Activated T-cell treated with anti-CD3 and anti-CD28 coated beads, Interleukin-2, amount 50 U/mL, for 24 hours (primary cell): ENCODE measurements around the gene NTN1.
"Not testable (repeated sequence)": the region's sequence is repeated elsewhere in the genome, so short reads cannot be mapped to it uniquely, and the experiment has no call there.

Experiments used
- DNase-seq: peaks from one replicate; pipeline ENCODE4 v3.0.0-alpha.2; 2020
- H3K27ac Mint-ChIP-seq: 2 replicates; pipeline ENCODE4 v1.8.0; 2020; ENCODE audit warnings: mild to moderate bottlenecking, mixed read lengths
- H3K27me3 Mint-ChIP-seq: 2 replicates; pipeline ENCODE4 v1.8.0; 2020; ENCODE audit warnings: mixed read lengths
- H3K36me3 Mint-ChIP-seq: 2 replicates; pipeline ENCODE4 v1.8.0; 2020; ENCODE audit warnings: low read depth, mixed read lengths
- H3K4me1 Mint-ChIP-seq: 2 replicates; pipeline ENCODE4 v1.8.0; 2020; ENCODE audit warnings: low read depth, mixed read lengths
- H3K4me3 Mint-ChIP-seq: 2 replicates; pipeline ENCODE4 v1.8.0; 2020; ENCODE audit warnings: mild to moderate bottlenecking, moderate library complexity, mixed read lengths
- H3K9me3 Mint-ChIP-seq: 2 replicates; pipeline ENCODE4 v1.8.0; 2020; ENCODE audit warnings: mixed read lengths

NTN1 gene

DNA sequence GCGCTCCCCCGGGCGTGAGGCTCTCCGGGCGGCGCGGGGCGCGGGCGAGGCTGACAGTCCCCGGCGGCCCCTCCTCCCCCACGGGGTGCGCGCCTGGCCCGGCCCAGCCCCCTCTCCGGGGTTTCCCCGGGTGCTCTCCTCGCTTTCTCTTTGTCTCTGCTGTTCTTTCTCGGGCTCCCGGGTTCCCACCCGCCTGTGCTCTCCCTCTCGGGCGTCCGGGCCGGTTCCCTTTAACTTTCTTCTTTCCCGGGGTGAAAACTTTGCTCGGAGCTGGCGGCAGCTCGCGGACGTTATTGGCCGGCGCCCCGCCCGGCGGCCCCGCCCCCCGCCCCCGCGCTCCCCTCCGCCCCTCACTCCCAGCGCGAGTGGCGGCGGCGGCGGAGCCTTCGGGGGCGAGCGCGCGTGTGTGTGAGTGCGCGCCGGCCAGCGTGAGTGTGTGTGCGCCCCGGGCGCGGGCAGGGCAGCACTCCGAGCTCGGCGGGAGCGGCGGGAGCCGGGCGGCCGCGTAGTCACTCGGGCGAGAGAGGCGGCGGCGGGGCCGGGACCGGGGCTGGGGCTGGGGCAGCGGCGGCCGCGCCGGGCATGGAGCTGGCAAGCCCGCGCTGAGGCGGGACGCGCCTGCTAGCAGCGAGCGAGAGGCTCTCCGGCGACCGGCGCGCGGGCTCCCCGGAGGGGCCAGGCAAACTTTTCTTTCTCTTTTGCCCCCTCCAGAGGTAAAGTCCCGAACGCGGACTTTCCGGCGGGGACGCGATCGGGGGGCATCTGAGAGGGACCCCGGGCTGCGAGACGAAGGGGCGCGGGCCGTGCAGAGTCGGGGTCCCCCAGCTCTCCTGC, at the start of gene NTN1:
TSS of gene NTN1 (plus strand) at position 353 of the 834 bp plus-strand sequence. CDS start 864 bp downstream, outside the sequence.
- peak; percentile 79 for DNase-seq
- Mint-ChIP-seq H3K27me3 (peaks cover 58% of the 10 kb centered on the region), H3K4me1 (peaks cover 12% of the 10 kb centered on the region), H3K27ac (no peak within 1 kb of the TSS), H3K9me3 (no peaks in the 10 kb centered on the region), H3K4me3 (peak within 1 kb of the TSS; percentile 78), H3K36me3 (no peaks in the 10 kb centered on the region)

DNA sequence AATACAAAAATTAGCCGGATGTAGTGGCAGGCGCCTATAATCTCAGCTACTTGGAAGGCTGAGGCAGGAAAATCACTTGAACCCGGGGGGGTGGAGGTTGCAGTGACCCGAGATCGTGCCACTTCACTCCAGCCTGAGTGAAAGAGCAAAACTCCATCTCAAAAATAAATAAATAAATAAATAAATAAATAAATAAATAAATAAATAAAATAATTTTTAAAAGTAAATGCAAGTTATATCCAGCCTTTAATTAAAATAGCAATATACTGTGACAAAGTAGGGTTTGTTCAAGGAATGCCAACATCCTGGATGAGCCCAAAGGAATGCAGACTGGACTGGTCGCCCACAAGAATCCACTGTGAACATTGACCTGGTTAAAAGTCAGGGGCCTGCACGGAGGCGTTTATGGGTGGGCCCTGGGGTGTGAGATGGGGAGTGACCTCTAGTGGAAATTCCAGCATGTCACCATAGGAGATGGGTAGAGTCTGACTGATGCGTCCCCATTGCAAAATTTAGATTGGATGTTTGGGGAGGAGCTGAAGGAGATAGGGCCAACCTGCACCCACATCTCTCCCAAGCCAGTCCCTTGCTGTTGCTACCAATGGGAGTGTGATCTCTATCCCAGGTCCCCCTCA, 46.1 kb upstream of the NTN1 start:
- Mint-ChIP-seq H3K27me3 (no peaks in the 10 kb centered on the region), H3K36me3 (no peaks in the 10 kb centered on the region), H3K9me3 (peaks cover 5% of the 10 kb centered on the region), H3K27ac (no peak overlapping the region), H3K4me1 (no peaks in the 10 kb centered on the region), H3K4me3 (no peak overlapping the region)
- no peak for DNase-seq

DNA sequence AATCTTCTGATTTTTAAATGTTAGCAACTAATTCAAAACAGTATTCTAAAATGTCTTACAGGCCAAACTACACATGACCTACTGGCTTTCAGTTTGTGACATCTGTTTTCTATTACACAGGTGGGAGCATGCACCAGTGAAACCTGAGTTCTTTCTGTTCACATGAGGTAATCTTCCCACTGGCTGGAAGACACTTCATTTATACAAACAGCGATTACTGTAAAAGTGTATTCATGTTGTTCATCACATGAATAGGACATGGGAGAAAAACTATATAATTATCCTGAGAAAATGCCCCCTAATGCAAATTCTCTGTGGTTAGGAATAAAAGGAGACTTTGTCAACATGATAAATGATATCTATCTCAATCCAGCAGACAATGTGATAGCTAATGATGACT, 44.7 kb upstream of the NTN1 start:
- Mint-ChIP-seq H3K4me1 (no peaks in the 10 kb centered on the region), H3K27ac (no peak overlapping the region), H3K4me3 (no peak overlapping the region), H3K27me3 (no peaks in the 10 kb centered on the region), H3K36me3 (no peaks in the 10 kb centered on the region), H3K9me3 (no peaks in the 10 kb centered on the region)
- no peak for DNase-seq

- no peaks in the 10 kb centered on the region for H3K9me3 Mint-ChIP-seq
- no peak overlapping the region for H3K4me3 Mint-ChIP-seq
- no peaks in the 10 kb centered on the region for H3K27me3 Mint-ChIP-seq
- H3K36me3 Mint-ChIP-seq, result no peaks in the 10 kb centered on the region
- no peak overlapping the region for H3K27ac Mint-ChIP-seq
- no peak for DNase-seq
- H3K4me1 Mint-ChIP-seq, result no peaks in the 10 kb centered on the region
Measured at GRCh38 chr17:8979715-8980114, 41.6 kb upstream of the NTN1 start.

DNA sequence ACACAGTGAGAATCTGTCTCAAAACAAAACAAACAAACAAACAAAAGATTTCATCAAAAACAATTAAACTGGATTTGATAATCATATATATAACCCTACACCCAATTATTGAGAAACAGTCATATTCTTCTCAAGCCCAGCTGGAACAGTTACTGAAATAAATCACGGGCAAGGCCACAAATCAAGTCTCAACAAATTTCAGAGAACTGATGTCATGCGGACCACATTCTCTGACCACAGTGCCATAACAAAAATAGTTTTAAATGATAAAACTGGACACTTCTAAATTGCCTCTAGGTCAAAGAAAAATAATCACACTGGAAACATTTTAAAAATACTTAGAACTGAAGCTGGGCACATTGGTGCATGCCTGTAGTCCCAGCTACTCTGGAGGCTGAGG, 39.9 kb upstream of the NTN1 start:
- DNase-seq, result no peak
- H3K4me1 Mint-ChIP-seq, result peaks cover 13% of the 10 kb centered on the region
- H3K9me3 Mint-ChIP-seq, result peaks cover 8% of the 10 kb centered on the region
- H3K36me3 Mint-ChIP-seq, result no peaks in the 10 kb centered on the region
- H3K4me3 Mint-ChIP-seq, result no peak overlapping the region
- no peak overlapping the region for H3K27ac Mint-ChIP-seq
- H3K27me3 Mint-ChIP-seq, result no peaks in the 10 kb centered on the region

DNA sequence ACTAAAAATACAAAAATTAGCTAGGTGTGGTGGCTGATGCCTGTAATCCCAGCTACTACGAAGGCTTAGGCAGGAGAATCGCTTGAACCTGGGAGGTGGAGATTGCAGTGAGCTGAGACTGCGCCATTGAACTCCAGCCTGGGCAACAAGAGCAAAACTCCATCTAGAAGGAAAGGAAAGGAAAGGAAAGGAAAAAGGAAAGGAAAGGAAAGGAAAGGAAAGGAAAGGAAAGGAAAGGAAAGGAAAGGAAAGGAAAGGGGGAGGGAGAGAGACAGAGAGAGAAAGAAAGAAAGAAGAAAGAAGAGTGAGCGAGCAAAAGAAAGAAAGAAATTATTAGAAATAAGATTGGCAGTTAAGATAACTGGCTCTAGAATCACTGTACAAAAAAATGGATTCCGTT, 37.1 kb upstream of the NTN1 start:
- H3K36me3 Mint-ChIP-seq, DNase-seq, H3K4me3 Mint-ChIP-seq, H3K27me3 Mint-ChIP-seq, H3K27ac Mint-ChIP-seq: not testable (repeated sequence)
- Mint-ChIP-seq H3K4me1 (peaks cover 13% of the 10 kb centered on the region), H3K9me3 (peaks cover 14% of the 10 kb centered on the region)

GRCh38 chr17:8985054-8985701, 36.1 kb upstream of the NTN1 start:
- no peak for DNase-seq
- Mint-ChIP-seq H3K4me3 (no peak overlapping the region), H3K36me3 (no peaks in the 10 kb centered on the region), H3K4me1 (peaks cover 13% of the 10 kb centered on the region), H3K9me3 (peaks cover 14% of the 10 kb centered on the region), H3K27ac (no peak overlapping the region), H3K27me3 (no peaks in the 10 kb centered on the region)

DNA sequence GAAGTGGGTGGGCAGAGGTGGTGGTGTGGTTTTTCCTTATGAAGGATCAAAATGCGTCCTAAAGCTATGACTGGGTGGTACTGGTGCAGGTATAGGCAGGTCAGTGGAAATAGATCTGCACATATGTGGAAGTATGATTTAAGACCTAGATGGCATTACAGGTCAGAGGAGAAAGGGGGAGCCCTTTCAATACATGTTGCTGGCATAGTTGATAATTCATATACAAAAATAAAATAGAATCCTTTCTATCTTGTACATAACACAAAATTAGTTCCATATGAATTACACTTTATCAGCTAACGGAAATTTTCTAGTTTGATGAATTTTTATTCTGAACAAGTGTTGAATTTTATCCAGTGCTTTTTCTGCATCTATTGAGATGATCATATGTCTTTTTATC, 35.0 kb upstream of the NTN1 start:
- Mint-ChIP-seq H3K36me3 (no peaks in the 10 kb centered on the region), H3K27ac (no peak overlapping the region), H3K4me1 (peaks cover 14% of the 10 kb centered on the region), H3K27me3 (no peaks in the 10 kb centered on the region), H3K9me3 (peaks cover 14% of the 10 kb centered on the region), H3K4me3 (no peak overlapping the region)
- DNase-seq, result no peak

DNA sequence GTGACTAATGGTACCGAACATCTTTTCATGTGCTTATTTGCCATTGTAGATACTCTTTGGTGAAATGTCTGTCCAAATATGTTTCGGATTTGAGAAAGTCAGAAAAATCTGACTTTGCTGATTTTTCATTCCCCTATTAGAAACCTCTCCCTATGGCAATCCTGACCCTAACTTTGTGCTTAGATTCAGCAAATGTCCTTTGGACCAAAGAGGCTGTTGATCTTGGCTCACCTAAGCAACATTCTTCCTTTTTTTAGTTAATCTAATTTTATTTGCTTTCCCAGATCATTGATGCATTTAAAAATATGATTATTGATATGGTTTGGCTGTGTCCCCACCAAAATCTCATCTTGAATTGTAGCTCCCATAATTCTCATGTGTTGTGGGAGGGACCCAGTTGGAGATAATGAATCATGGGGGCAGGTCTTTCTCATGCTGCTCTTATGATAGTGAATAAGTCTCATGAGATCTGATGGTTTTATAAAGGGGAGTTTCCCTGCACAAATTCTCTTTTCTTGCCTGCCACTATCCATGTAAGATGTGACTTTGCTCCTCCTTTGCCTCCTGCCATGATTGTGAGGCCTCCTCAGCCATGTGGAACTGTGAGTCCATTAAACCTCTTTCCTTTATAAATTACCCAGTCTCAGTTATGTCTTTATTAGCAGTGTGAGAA, 32.9 kb upstream of the NTN1 start:
- H3K9me3 Mint-ChIP-seq, result peaks cover 14% of the 10 kb centered on the region
- H3K36me3 Mint-ChIP-seq, H3K4me3 Mint-ChIP-seq, H3K27ac Mint-ChIP-seq, DNase-seq, H3K27me3 Mint-ChIP-seq: not testable (repeated sequence)
- peaks cover 16% of the 10 kb centered on the region for H3K4me1 Mint-ChIP-seq

DNA sequence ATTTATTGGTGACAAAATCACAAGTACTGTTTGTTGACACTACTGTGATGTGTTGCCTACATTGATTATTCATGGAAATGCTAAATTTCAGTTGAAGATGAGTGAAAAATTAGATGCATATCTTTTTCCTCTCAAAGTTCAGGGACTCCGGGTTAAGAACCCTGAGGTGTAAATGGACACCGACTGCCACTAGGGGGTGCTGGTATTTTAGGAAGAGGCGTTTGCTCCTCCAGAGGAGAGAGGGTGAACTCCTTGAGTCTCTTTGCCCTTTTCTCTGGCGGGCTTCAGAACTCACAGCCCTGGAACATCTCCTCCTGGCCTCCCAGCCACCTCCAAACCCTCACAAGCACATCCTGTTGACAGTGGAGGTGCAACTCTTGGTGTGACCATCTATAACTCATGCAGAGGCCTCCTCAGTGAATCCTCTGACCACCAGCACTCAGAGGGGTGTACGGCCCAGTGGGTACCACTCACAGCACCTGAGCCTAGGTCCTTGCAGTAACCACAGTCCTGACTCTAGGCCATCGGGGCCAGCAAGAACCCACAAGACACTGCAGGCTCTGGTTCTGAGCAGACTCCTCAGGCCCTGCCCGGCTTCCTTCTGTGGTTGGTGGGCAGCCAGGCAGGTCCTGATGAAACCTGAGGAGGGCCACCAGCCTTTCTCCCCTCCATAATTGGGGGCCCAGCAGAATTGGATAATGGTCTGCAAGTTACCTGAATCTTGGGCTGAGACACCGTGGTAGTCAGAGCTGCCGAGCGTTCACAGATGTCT, 29.6 kb upstream of the NTN1 start:
- Mint-ChIP-seq H3K9me3 (peaks cover 6% of the 10 kb centered on the region), H3K27me3 (no peaks in the 10 kb centered on the region), H3K4me3 (no peak overlapping the region), H3K36me3 (no peaks in the 10 kb centered on the region), H3K27ac (no peak overlapping the region), H3K4me1 (peaks cover 9% of the 10 kb centered on the region)
- peak; percentile 68 for DNase-seq

DNA sequence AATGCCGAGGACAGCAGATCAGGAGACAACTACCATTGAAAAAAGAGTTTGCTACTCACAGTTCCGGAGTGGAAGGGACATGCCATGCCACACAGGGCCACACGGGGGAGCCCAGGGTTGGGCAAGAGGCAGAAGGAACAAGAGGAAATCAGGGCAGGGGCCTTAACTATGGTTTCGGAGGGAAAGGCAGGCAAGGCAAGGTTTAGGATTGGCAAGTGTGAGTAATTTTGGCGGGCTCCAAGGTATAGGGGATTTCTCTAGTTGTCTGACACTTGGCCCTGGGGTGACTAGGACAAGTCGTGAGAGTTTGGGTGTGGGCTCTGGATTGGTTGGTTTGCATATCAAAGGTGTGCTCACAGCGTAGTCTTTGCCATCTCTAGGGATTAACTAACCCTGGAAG, 27.0 kb upstream of the NTN1 start:
- Mint-ChIP-seq H3K9me3 (no peaks in the 10 kb centered on the region), H3K4me3 (no peak overlapping the region), H3K27ac (no peak overlapping the region), H3K27me3 (peaks cover 5% of the 10 kb centered on the region), H3K4me1 (peaks cover 9% of the 10 kb centered on the region), H3K36me3 (no peaks in the 10 kb centered on the region)
- peak; percentile 80 for DNase-seq

DNA sequence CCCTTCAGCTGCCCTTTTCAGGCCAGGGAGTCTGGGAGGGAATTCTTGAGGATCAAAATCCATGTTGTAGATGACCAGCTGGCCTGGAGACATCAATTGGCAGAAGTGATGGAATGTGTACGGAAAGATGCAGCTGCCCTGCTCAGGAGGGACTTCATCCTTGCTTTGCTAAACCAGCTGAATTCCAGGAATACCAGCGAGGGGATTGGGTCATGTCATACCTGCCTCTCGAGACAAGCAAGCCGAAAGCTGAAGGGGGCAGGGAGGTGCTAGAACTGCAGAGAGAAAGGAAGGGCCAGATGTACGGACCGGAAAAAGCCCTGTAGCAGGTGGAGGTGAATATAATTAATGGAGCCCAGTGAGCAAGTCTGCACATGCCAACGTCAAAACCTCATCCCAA, 25.6 kb upstream of the NTN1 start:
- DNase-seq, result no peak
- Mint-ChIP-seq H3K4me3 (no peak overlapping the region), H3K27ac (no peak overlapping the region), H3K4me1 (peaks cover 9% of the 10 kb centered on the region), H3K9me3 (no peaks in the 10 kb centered on the region), H3K27me3 (peaks cover 18% of the 10 kb centered on the region), H3K36me3 (no peaks in the 10 kb centered on the region)

- peaks cover 37% of the 10 kb centered on the region for H3K27me3 Mint-ChIP-seq
- no peak overlapping the region for H3K27ac Mint-ChIP-seq
- no peak overlapping the region for H3K4me3 Mint-ChIP-seq
- peak; percentile 85 for DNase-seq
- H3K36me3 Mint-ChIP-seq, result no peaks in the 10 kb centered on the region
- H3K9me3 Mint-ChIP-seq, result no peaks in the 10 kb centered on the region
- peaks cover 16% of the 10 kb centered on the region for H3K4me1 Mint-ChIP-seq
Measured at GRCh38 chr17:8997994-8998628, 23.2 kb upstream of the NTN1 start.

DNA sequence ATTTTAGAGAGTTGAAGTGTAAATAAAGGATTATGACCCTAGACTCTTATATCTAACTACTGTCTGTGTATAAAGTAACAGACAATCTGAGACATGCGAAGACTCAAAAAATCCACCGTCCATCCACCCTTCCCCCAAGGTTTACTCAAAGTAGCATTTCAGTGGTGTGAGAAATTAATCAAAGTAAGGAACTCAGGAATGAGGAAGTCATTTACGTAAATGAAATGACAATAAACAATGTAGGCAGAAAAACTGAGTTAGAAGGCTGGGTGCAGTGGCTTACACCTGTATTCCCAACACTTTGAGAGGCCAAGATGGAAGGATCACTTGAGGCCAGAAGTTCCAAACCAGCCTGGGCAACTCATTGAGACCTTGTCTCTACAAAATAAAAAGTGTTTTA, 19.8 kb upstream of the NTN1 start:
- Mint-ChIP-seq H3K36me3 (no peaks in the 10 kb centered on the region), H3K4me3 (no peak overlapping the region), H3K27me3 (peaks cover 67% of the 10 kb centered on the region), H3K4me1 (peaks cover 11% of the 10 kb centered on the region), H3K9me3 (no peaks in the 10 kb centered on the region), H3K27ac (no peak overlapping the region)
- DNase-seq, result no peak
